ENCODE results near the gene RHPN2.
"Not testable (repeated sequence)": the region's sequence is repeated elsewhere in the genome, so short reads cannot be mapped to it uniquely, and the experiment has no call there.

Gene RHPN2

GRCh38 chr19:32945260-32945659 is 119.4 kb downstream of the RHPN2 start:
- no peak for TF ChIP-seq CTCF (IDR thresholded peaks at IDR 0.05)
- H3K27ac ChIP-seq, result no peak overlapping the region
- no peak overlapping the region for H3K4me3 ChIP-seq
- DNase-seq (ENCODE audit: low spot score), result no peak

- H3K4me3 ChIP-seq; H3K27ac ChIP-seq; DNase-seq (ENCODE audit: low spot score): not testable (repeated sequence)
Measured at GRCh38 chr19:32941273-32941672, 123.4 kb downstream of the RHPN2 start.

GRCh38 chr19:32936065-32936464 is 128.6 kb downstream of the RHPN2 start:
- no peak overlapping the region for H3K4me3 ChIP-seq
- H3K27ac ChIP-seq, result no peak overlapping the region
- TF ChIP-seq CTCF (IDR thresholded peaks at IDR 0.05), result no peak
- DNase-seq (ENCODE audit: low spot score), result no peak

GRCh38 chr19:32935629-32936028 is 129.1 kb downstream of the RHPN2 start:
- TF ChIP-seq CTCF (IDR thresholded peaks at IDR 0.05), result no peak
- Histone ChIP-seq H3K4me3 (no peak overlapping the region), H3K27ac (no peak overlapping the region)
- DNase-seq (ENCODE audit: low spot score), result no peak

- no peak for TF ChIP-seq CTCF (IDR thresholded peaks at IDR 0.05)
- Histone ChIP-seq H3K27ac (no peak overlapping the region), H3K4me3 (no peak overlapping the region)
- no peak for DNase-seq (ENCODE audit: low spot score)
Measured at GRCh38 chr19:32933571-32933970, 131.1 kb downstream of the RHPN2 start.

GRCh38 chr19:32930567-32930966 is 134.1 kb downstream of the RHPN2 start:
- no peak for TF ChIP-seq CTCF (IDR thresholded peaks at IDR 0.05)
- H3K4me3 ChIP-seq, result no peak overlapping the region
- DNase-seq (ENCODE audit: low spot score), result no peak
- H3K27ac ChIP-seq, result no peak overlapping the region

GRCh38 chr19:32928806-32929205 is 135.9 kb downstream of the RHPN2 start:
- Histone ChIP-seq H3K4me3 (no peak overlapping the region), H3K27ac (no peak overlapping the region)
- DNase-seq (ENCODE audit: low spot score), result no peak
- no peak for TF ChIP-seq CTCF (IDR thresholded peaks at IDR 0.05)

All from coronary artery (tissue), 2 donors.